HG03095 (cell line): ENCODE data around the gene TACC2.

ENCODE experiments used
- ATAC-seq: cut with Tn5 transposase; IDR thresholded peaks from one replicate; pipeline ENCODE4 v1.9.1; 2021; ENCODE audit warnings: moderate library complexity; ENCODE audit not compliant: unreplicated experiment

Gene TACC2

GRCh38 chr10:122291739-122292138 lies 302.8 kb downstream of the TACC2 start:
- no peak for ATAC-seq

- ATAC-seq: no peak
These were observed 303.4 kb downstream of the TACC2 start for GRCh38 chr10:122292376-122292775.

GRCh38 chr10:122293156-122293960 lies 304.4 kb downstream of the TACC2 start:
- ATAC-seq: no peak

GRCh38 chr10:122293961-122294380 lies 305.0 kb downstream of the TACC2 start:
- no peak for ATAC-seq

GRCh38 chr10:122294511-122295450 lies 305.8 kb downstream of the TACC2 start:
- ATAC-seq: no peak

- no peak for ATAC-seq
These were observed 306.5 kb downstream of the TACC2 start for GRCh38 chr10:122295451-122295809.

- no peak for ATAC-seq
These were observed 307.6 kb downstream of the TACC2 start for GRCh38 chr10:122296363-122297120.

- ATAC-seq: no peak
These were observed 308.6 kb downstream of the TACC2 start for GRCh38 chr10:122297583-122297982.

GRCh38 chr10:122298206-122298597 lies 309.2 kb downstream of the TACC2 start:
- ATAC-seq: no peak

- ATAC-seq: peak; percentile 79
These were observed 309.8 kb downstream of the TACC2 start for GRCh38 chr10:122298598-122299301.

GRCh38 chr10:122299423-122300075 lies 310.6 kb downstream of the TACC2 start:
- ATAC-seq: no peak

GRCh38 chr10:122301055-122301810 lies 312.3 kb downstream of the TACC2 start:
- ATAC-seq: no peak

GRCh38 chr10:122301811-122302115 lies 312.8 kb downstream of the TACC2 start:
- ATAC-seq: no peak

- ATAC-seq: no peak
These were observed 313.4 kb downstream of the TACC2 start for GRCh38 chr10:122302315-122302714.

GRCh38 chr10:122303271-122304053 lies 314.5 kb downstream of the TACC2 start:
- ATAC-seq: no peak
